Right lobe of liver (tissue), 4 donors: ENCODE measurements around the gene FBXO44.

Source experiments
- CTCF ChIP-seq, 4 donors: fragments of 200-600 bp in 3 of 4; fragments of 450-650 bp in 1 of 4; IDR thresholded peaks; one replicate each; pipeline versions ENCODE4 v1.5.1 to v1.8.0; 2016 to 2022; ENCODE audit warnings: antibody characterized with exemption in 4 of 4, mild to moderate bottlenecking in 2 of 4
- POLR2A ChIP-seq: fragments of 450-650 bp; IDR thresholded peaks from one replicate; pipeline ENCODE4 v1.6.1; 2017; ENCODE audit warnings: antibody characterized with exemption, mild to moderate bottlenecking
- donor health status: DM: no; HTN: no; CAD: no.
- donor health status: DM: no; HTN: no; CAD: no.
- donor health status: DM: no; HTN: yes; CAD: no.

GRCh38 chr1:11613347-11613746 is 41.3 kb upstream of the FBXO44 start:
- TF ChIP-seq POLR2A = no peak
- no peak for TF ChIP-seq CTCF (IDR thresholded peaks at IDR 0.05)
